GM23338 (cell line): ENCODE data around the gene DCLK2. TPM values are rescaled to one million over a fixed set of nuclear protein-coding genes. Genes with fewer than 3 reads are reported as not detected.

Source experiments
- ATAC-seq: fragments of 200-7000 bp; cut with Tn5 transposase; 3 replicates; pipeline ENCODE4 v1.9.1; 2020
- DNase-seq: peaks from one replicate; pipeline ENCODE4 v3.0.0-alpha.2; 2015; ENCODE audit warnings: low spot score
- H2AFZ ChIP-seq: fragments of 200-600 bp; sonication (generic); 2 replicates; pipeline ENCODE4 v1.8.0; 2016; ENCODE audit warnings: antibody characterized with exemption, mild to moderate bottlenecking, moderate library complexity
- H3F3A ChIP-seq: fragments of 200-600 bp; sonication (generic); replicated peaks from 2 replicates; pipeline ENCODE4 v1.8.0; 2017; ENCODE audit warnings: antibody characterized with exemption, mixed run types, low read depth
- H3K27ac ChIP-seq: fragments of 200-600 bp; sonication (generic); 2 replicates; pipeline ENCODE4 v1.6.1; 2016; ENCODE audit warnings: low read depth
- H3K27me3 ChIP-seq: fragments of 200-600 bp; sonication (generic); 2 replicates; pipeline ENCODE4 v1.8.0; 2016; ENCODE audit warnings: mild to moderate bottlenecking, mixed run types, moderate library complexity; ENCODE audit not compliant: insufficient read depth
- H3K36me3 ChIP-seq: fragments of 200-600 bp; sonication (generic); 2 replicates; pipeline ENCODE4 v1.8.0; 2016; ENCODE audit warnings: mild to moderate bottlenecking; ENCODE audit not compliant: insufficient read depth
- H3K4me1 ChIP-seq: fragments of 200-600 bp; sonication (generic); 2 replicates; pipeline ENCODE4 v1.8.0; 2016; ENCODE audit warnings: mild to moderate bottlenecking, moderate library complexity; ENCODE audit not compliant: insufficient read depth
- H3K4me2 ChIP-seq: fragments of 200-600 bp; sonication (generic); 2 replicates; pipeline ENCODE4 v1.7.1; 2017; ENCODE audit warnings: mixed run types
- H3K4me3 ChIP-seq: fragments of 200-600 bp; sonication (generic); 2 replicates; pipeline ENCODE4 v1.6.1; 2016; ENCODE audit warnings: mixed run types
- H3K79me2 ChIP-seq: fragments of 200-600 bp; sonication (generic); replicated peaks from 2 replicates; pipeline ENCODE4 v1.8.0; 2017; ENCODE audit warnings: mild to moderate bottlenecking; ENCODE audit not compliant: insufficient read depth
- H3K9me2 ChIP-seq: fragments of 200-600 bp; sonication (generic); 2 replicates; pipeline ENCODE4 v1.8.0; 2017; ENCODE audit not compliant: insufficient read depth
- H4K20me1 ChIP-seq: fragments of 200-600 bp; sonication (generic); replicated peaks from 2 replicates; pipeline ENCODE4 v1.8.0; 2017; ENCODE audit warnings: mild to moderate bottlenecking; ENCODE audit not compliant: insufficient read depth
- H3K27ac Mint-ChIP-seq: 2 replicates; pipeline ENCODE4 v1.8.0; 2020; ENCODE audit warnings: inconsistent platforms, mild to moderate bottlenecking, moderate library complexity, mixed read lengths
- H3K27me3 Mint-ChIP-seq: 3 replicates; pipeline ENCODE4 v1.8.0; 2022; ENCODE audit warnings: low read depth, mild to moderate bottlenecking, moderate library complexity, mixed read lengths, inconsistent platforms; ENCODE audit not compliant: insufficient read depth, poor library complexity
- H3K36me3 Mint-ChIP-seq: 3 replicates; pipeline ENCODE4 v1.8.0; 2021; ENCODE audit warnings: low read depth, mild to moderate bottlenecking, inconsistent platforms, moderate library complexity, mixed read lengths
- H3K4me1 Mint-ChIP-seq: 3 replicates; pipeline ENCODE4 v1.8.0; 2020; ENCODE audit warnings: mild to moderate bottlenecking, inconsistent platforms, mixed read lengths
- H3K4me3 Mint-ChIP-seq: 3 replicates; pipeline ENCODE4 v1.8.0; 2021; ENCODE audit warnings: moderate library complexity, mild to moderate bottlenecking, inconsistent platforms, mixed read lengths
- H3K9me3 Mint-ChIP-seq: 3 replicates; pipeline ENCODE4 v1.8.0; 2020; ENCODE audit warnings: moderate library complexity, mild to moderate bottlenecking, inconsistent platforms, mixed read lengths
- CREB1 ChIP-seq: fragments of 250-450 bp; sonication (Bioruptor Pico); IDR thresholded peaks from 2 replicates; pipeline ENCODE4 v1.5.0; 2020; ENCODE audit warnings: low read depth, mild to moderate bottlenecking, moderate library complexity
- EZH2 ChIP-seq: fragments of 200-600 bp; sonication (generic); IDR thresholded peaks from one replicate; pipeline ENCODE4 v1.8.0; 2017; ENCODE audit warnings: antibody characterized with exemption, mild to moderate bottlenecking, low read depth; ENCODE audit not compliant: unreplicated experiment
- EZH2phosphoT487 ChIP-seq: fragments of 200-600 bp; sonication (generic); IDR thresholded peaks from one replicate; pipeline ENCODE4 v1.8.1; 2018; ENCODE audit warnings: antibody characterized with exemption; ENCODE audit not compliant: unreplicated experiment
- JUNB ChIP-seq: IDR thresholded peaks from one replicate; pipeline ENCODE4 v1.6.1; 2016; ENCODE audit warnings: antibody characterized with exemption; ENCODE audit not compliant: unreplicated experiment
- POLR2AphosphoS5 ChIP-seq: IDR thresholded peaks from 2 replicates; pipeline ENCODE4 v1.6.1; 2016; ENCODE audit warnings: antibody characterized with exemption, low read depth
- STAT1 ChIP-seq: IDR thresholded peaks from one replicate; pipeline ENCODE4 v1.6.1; 2016; ENCODE audit warnings: antibody characterized with exemption; ENCODE audit not compliant: unreplicated experiment
- ZNF114 ChIP-seq: fragments of 250-450 bp; sonication (Bioruptor Pico); IDR thresholded peaks from 2 replicates; pipeline ENCODE4 v1.5.0; 2020; ENCODE audit warnings: mild to moderate bottlenecking, moderate library complexity
- ZNF331 ChIP-seq: fragments of 250-450 bp; sonication (Bioruptor Pico); IDR thresholded peaks from 2 replicates; pipeline ENCODE4 v1.5.0; 2020; ENCODE audit warnings: low read depth, mild to moderate bottlenecking, moderate library complexity
- polyA plus RNA-seq: library from polyadenylated mRNA; unstranded; fragments of >200 nt; fragmentation: Nextera tagmentation; extraction: Ambion mirVana; gene quantifications from 2 replicates; pipeline ENCODE4 v1.2.1, GENCODE V29; 2016
- total RNA-seq: library from RNA; depleted of rRNA; stranded (reverse); fragments of >200 nt; shearing (Covaris generic); gene quantifications from 2 replicates; pipeline ENCODE4 v1.2.3, GENCODE V29; 2014
- TF ChIP-seq, protein P1 (sequence below), 2 experiments: fragments of 200-600 bp in 1 of 2; sonication (generic) in 1 of 2; conservative IDR thresholded peaks; 2 replicates each; pipeline versions ENCODE4 v1.5.1 to v1.6.1; 2016 to 2017; ENCODE audit warnings: antibody characterized with exemption in 2 of 2, low read depth in 2 of 2, mild to moderate bottlenecking in 2 of 2, moderate library complexity in 1 of 2
- TF ChIP-seq, protein P2 (sequence below): IDR thresholded peaks from 2 replicates; pipeline ENCODE4 v1.6.1; 2016; ENCODE audit warnings: antibody characterized with exemption

Gene DCLK2
- total and polyA plus RNA-seq, 2 experiments from 2014 or later, result 0.49 TPM; not detected in 1

DNA sequence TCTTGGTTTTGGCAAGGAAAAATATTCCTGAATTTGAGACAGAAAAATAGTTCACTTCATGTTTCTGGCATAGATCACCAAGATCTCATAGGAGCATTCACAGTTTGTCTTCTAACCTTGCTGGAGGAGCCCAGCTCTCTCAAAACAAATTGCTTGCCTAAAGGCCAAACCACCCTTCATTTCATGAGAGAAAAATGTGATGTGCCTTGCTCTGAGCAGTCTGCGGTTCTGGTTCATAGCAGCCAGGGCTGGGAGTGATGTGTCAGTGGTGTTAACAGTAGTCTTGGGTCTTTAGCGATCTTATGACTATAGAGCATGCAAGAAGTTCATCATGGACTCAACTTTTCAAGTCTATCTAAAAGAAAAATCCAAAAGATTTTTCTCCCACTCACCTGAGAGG is 183.3 kb downstream of the DCLK2 start (continued):
- TF ChIP-seq, protein P1, sequence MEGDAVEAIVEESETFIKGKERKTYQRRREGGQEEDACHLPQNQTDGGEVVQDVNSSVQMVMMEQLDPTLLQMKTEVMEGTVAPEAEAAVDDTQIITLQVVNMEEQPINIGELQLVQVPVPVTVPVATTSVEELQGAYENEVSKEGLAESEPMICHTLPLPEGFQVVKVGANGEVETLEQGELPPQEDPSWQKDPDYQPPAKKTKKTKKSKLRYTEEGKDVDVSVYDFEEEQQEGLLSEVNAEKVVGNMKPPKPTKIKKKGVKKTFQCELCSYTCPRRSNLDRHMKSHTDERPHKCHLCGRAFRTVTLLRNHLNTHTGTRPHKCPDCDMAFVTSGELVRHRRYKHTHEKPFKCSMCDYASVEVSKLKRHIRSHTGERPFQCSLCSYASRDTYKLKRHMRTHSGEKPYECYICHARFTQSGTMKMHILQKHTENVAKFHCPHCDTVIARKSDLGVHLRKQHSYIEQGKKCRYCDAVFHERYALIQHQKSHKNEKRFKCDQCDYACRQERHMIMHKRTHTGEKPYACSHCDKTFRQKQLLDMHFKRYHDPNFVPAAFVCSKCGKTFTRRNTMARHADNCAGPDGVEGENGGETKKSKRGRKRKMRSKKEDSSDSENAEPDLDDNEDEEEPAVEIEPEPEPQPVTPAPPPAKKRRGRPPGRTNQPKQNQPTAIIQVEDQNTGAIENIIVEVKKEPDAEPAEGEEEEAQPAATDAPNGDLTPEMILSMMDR (conservative IDR thresholded peaks at IDR 0.05; ENCODE audit: low read depth in 2 of 2), result no peak
- no peak for TF ChIP-seq CREB1 (CRISPR knock-in tag)
- no peak for TF ChIP-seq EZH2phosphoT487
- TF ChIP-seq, protein P2, sequence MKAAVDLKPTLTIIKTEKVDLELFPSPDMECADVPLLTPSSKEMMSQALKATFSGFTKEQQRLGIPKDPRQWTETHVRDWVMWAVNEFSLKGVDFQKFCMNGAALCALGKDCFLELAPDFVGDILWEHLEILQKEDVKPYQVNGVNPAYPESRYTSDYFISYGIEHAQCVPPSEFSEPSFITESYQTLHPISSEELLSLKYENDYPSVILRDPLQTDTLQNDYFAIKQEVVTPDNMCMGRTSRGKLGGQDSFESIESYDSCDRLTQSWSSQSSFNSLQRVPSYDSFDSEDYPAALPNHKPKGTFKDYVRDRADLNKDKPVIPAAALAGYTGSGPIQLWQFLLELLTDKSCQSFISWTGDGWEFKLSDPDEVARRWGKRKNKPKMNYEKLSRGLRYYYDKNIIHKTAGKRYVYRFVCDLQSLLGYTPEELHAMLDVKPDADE, result no peak
- no peak for TF ChIP-seq JUNB
- no peak for TF ChIP-seq EZH2

DNA sequence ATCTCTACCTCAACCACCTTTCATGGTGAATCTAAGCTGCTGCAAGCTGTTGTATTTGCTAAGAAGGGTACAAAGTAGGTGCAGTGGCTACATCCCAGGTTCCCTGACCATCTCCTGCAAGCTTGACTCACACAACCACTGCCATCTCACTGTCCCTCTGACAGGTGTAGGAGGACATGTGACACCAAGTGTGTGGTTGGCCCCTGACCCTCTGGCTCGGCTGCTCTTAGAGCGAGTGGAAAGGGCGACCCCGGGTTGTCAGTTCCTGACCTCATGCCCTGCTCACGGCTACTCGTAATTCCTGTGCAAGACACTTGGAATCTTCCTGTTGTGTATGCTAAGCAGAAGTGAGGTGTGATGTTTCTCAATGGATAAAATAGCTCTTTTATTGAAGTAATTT is 184.4 kb downstream of the DCLK2 start:
- DNase-seq, result no peak
- H3K36me3 Mint-ChIP-seq, result no peaks in the 10 kb centered on the region
- TF ChIP-seq ZNF331 (CRISPR knock-in tag), result no peak
- TF ChIP-seq JUNB, result no peak
- no peak for TF ChIP-seq CREB1 (CRISPR knock-in tag)
- TF ChIP-seq, protein P1 (conservative IDR thresholded peaks at IDR 0.05; ENCODE audit: low read depth in 2 of 2), result no peak
- TF ChIP-seq, protein P2, result no peak
- TF ChIP-seq POLR2AphosphoS5, result no peak
- no peak for TF ChIP-seq STAT1
- no peak for TF ChIP-seq ZNF114

More for the DNA sequence above, 184.4 kb downstream of the DCLK2 start:
- Mint-ChIP-seq H3K27me3 (peaks cover 5% of the 10 kb centered on the region), H3K4me3 (no peak overlapping the region), H3K4me1 (peaks cover 32% of the 10 kb centered on the region), H3K27ac (no peak overlapping the region), H3K9me3 (no peaks in the 10 kb centered on the region; the same call in 2 of the 3 replicates)
- H3K4me2 ChIP-seq, result no peak overlapping the region
- no peak overlapping the region for H2AFZ ChIP-seq
- H3F3A ChIP-seq, result no peaks in the 10 kb centered on the region
- H3K36me3 ChIP-seq, result no peaks in the 10 kb centered on the region; the same call in 1 of the 2 replicates
- ATAC-seq, result no peak
- H4K20me1 ChIP-seq, result no peaks in the 10 kb centered on the region
- no peak overlapping the region for H3K4me3 ChIP-seq
- H3K27me3 ChIP-seq, result no peaks in the 10 kb centered on the region
- H3K4me1 ChIP-seq, result peaks cover 9% of the 10 kb centered on the region
- no peak overlapping the region for H3K27ac ChIP-seq
- no peaks in the 10 kb centered on the region for H3K9me2 ChIP-seq
- no peaks in the 10 kb centered on the region for H3K79me2 ChIP-seq
